IMR-90 (cell line): Measurements from ENCODE around the gene SLC35F3. TPM values are rescaled to one million over a fixed set of nuclear protein-coding genes. Genes with fewer than 3 reads are reported as not detected.

Experiments
- ATAC-seq: fragments of 200-7000 bp; cut with Tn5 transposase; 2 replicates; pipeline ENCODE4 v1.9.1; 2020; ENCODE audit warnings: low read depth, mild to moderate bottlenecking, moderate library complexity
- BruUV-seq: library from RNA; stranded (reverse); fragments of 400-500 nt; replicated peaks from 2 replicates; lab custom pipeline; 2021; lab: Mats Ljungman, UMichigan
- CTCF ChIA-PET: fragments of 300-600 bp; formaldehyde crosslinking; extraction: SDS; loops from one replicate; lab custom pipeline; 2021; ENCODE audit warnings: antibody characterized with exemption; lab: Yijun Ruan, JAX
- POLR2A ChIA-PET: fragments of 300-600 bp; sonication (Branson Sonifier 250); formaldehyde crosslinking; loops from one replicate; lab custom pipeline; 2022; ENCODE audit warnings: antibody characterized with exemption; ENCODE audit not compliant: unreplicated experiment; lab: Charles Lee
- DNase-seq: peaks from one replicate; pipeline ENCODE4 v3.0.0; 2013
- H2AFZ ChIP-seq: replicated peaks from 2 replicates; pipeline ENCODE3; 2013; ENCODE audit warnings: low read length, mild to moderate bottlenecking; ENCODE audit not compliant: poor library complexity
- H2AK5ac ChIP-seq: 2 replicates; pipeline ENCODE4 v1.6.1; 2013; ENCODE audit warnings: low read depth, low read length, inconsistent platforms
- H2AK9ac ChIP-seq: replicated peaks from 2 replicates; pipeline ENCODE3; 2013; ENCODE audit warnings: mild to moderate bottlenecking, low read depth, low read length, moderate library complexity; ENCODE audit not compliant: poor library complexity
- H2BK120ac ChIP-seq: 2 replicates; pipeline ENCODE4 v1.6.1; 2013; ENCODE audit warnings: low read depth, low read length, inconsistent platforms
- H2BK15ac ChIP-seq: 3 replicates; pipeline ENCODE4 v1.6.1; 2013; ENCODE audit warnings: low read depth, low read length, inconsistent platforms
- H2BK20ac ChIP-seq: 2 replicates; pipeline ENCODE4 v1.6.1; 2013; ENCODE audit warnings: low read depth, mild to moderate bottlenecking, inconsistent platforms, low read length, moderate library complexity
- H2BK5ac ChIP-seq: 2 replicates; pipeline ENCODE4 v1.6.1; 2013; ENCODE audit warnings: mild to moderate bottlenecking, low read depth, low read length, inconsistent platforms; ENCODE audit not compliant: poor library complexity, severe bottlenecking
- H3K14ac ChIP-seq: replicated peaks from 2 replicates; pipeline ENCODE4 v1.6.1; 2013; ENCODE audit warnings: low read depth, low read length, inconsistent platforms
- H3K18ac ChIP-seq: 2 replicates; pipeline ENCODE4 v1.6.1; 2013; ENCODE audit warnings: low read depth, low read length, control low read depth
- H3K23ac ChIP-seq: 2 replicates; pipeline ENCODE4 v1.6.1; 2013; ENCODE audit warnings: low read depth, low read length, inconsistent platforms
- H3K27ac ChIP-seq: 2 replicates; pipeline ENCODE4 v1.5.1; 2013; ENCODE audit warnings: mild to moderate bottlenecking, control low read depth, low read length; ENCODE audit not compliant: insufficient read depth
- H3K27me3 ChIP-seq: 2 replicates; pipeline ENCODE4 v1.6.1; 2013; ENCODE audit warnings: low read length; ENCODE audit not compliant: control insufficient read depth, insufficient read depth
- H3K36me3 ChIP-seq: 2 replicates; pipeline ENCODE4 v1.6.1; 2013; ENCODE audit warnings: low read length, mixed read lengths; ENCODE audit not compliant: control insufficient read depth, insufficient read depth
- H3K4ac ChIP-seq: 2 replicates; pipeline ENCODE4 v1.6.1; 2013; ENCODE audit warnings: low read depth, low read length, inconsistent platforms
- H3K4me1 ChIP-seq: 2 replicates; pipeline ENCODE4 v1.6.1; 2013; ENCODE audit warnings: low read length, mixed read lengths; ENCODE audit not compliant: control insufficient read depth, insufficient read depth
- H3K4me2 ChIP-seq: 2 replicates; pipeline ENCODE4 v1.6.1; 2013; ENCODE audit warnings: low read depth, mild to moderate bottlenecking, control low read depth, low read length, moderate library complexity
- H3K4me3 ChIP-seq: 2 replicates; pipeline ENCODE4 v1.5.1; 2013; ENCODE audit warnings: low read depth, mild to moderate bottlenecking, control low read depth, low read length, moderate library complexity; ENCODE audit not compliant: insufficient read depth
- H3K56ac ChIP-seq: 2 replicates; pipeline ENCODE4 v1.6.1; 2013; ENCODE audit warnings: low read length, inconsistent platforms; ENCODE audit not compliant: insufficient read depth; ENCODE audit errors: extremely low read depth
- H3K79me1 ChIP-seq, 2 experiments: 2 replicates each; pipeline ENCODE4 v1.6.1; 2013; ENCODE audit warnings: low read length in 2 of 2, inconsistent platforms in 1 of 2, low read depth in 1 of 2
- H3K9ac ChIP-seq: 2 replicates; pipeline ENCODE4 v1.6.1; 2013; ENCODE audit warnings: low read depth, low read length, control low read depth
- H3K9me1 ChIP-seq: 2 replicates; pipeline ENCODE4 v1.6.1; 2013; ENCODE audit warnings: low read length, inconsistent platforms; ENCODE audit not compliant: insufficient read depth
- H3K9me3 ChIP-seq: 2 replicates; pipeline ENCODE4 v1.6.1; 2013; ENCODE audit warnings: low read length; ENCODE audit not compliant: control insufficient read depth, insufficient read depth
- H4K20me1 ChIP-seq: 2 replicates; pipeline ENCODE4 v1.6.1; 2013; ENCODE audit warnings: low read length, inconsistent platforms; ENCODE audit not compliant: insufficient read depth
- H4K5ac ChIP-seq: 2 replicates; pipeline ENCODE4 v1.6.1; 2013; ENCODE audit warnings: mild to moderate bottlenecking, low read depth, low read length, control low read depth
- H4K8ac ChIP-seq, 2 experiments: 2 replicates each; pipeline ENCODE4 v1.6.1; 2013; ENCODE audit warnings: low read depth in 2 of 2, low read length in 2 of 2, control low read depth in 1 of 2, inconsistent platforms in 1 of 2
- H4K91ac ChIP-seq: 2 replicates; pipeline ENCODE4 v1.6.1; 2013; ENCODE audit warnings: low read depth, low read length, inconsistent platforms; ENCODE audit not compliant: insufficient read depth
- BHLHE40 ChIP-seq: fragments of 150-350 bp; IDR thresholded peaks from 2 replicates; pipeline ENCODE4 v1.6.1; 2016; ENCODE audit warnings: mild to moderate bottlenecking, low read depth, low read length
- MAZ ChIP-seq: IDR thresholded peaks from 2 replicates; pipeline ENCODE4 v1.6.1; 2012; ENCODE audit warnings: low read depth, mild to moderate bottlenecking, low read length, improper control_type of control experiment, moderate library complexity, borderline replicate concordance
- POLR2A ChIP-seq: IDR thresholded peaks from 2 replicates; pipeline ENCODE4 v1.6.1; 2012; ENCODE audit warnings: mild to moderate bottlenecking, low read depth, low read length
- SMC3 ChIP-seq: fragments of 150-350 bp; IDR thresholded peaks from 2 replicates; pipeline ENCODE4 v1.6.1; 2016; ENCODE audit warnings: low read depth, mild to moderate bottlenecking, antibody characterized with exemption, low read length, moderate library complexity
- WGBS, 2 experiments: methylation state at CpG; one replicate each; pipeline versions ENCODE4 v1.1.5 to v1.1.7; 2013; ENCODE audit warnings: missing lambda C conversion rate in 2 of 2; ENCODE audit not compliant: insufficient read length in 1 of 2; ENCODE audit errors: extremely low coverage in 2 of 2; 5-methylcytosine and 5-hydroxymethylcytosine counted together
- dilution Hi-C: fragments of 300-500 bp; cut with HindIII; formaldehyde crosslinking; loops from one replicate; pipeline ENCODE4 v1.14.3; 2018; ENCODE audit warnings: low sequenced_read_pairs; ENCODE audit not compliant: unreplicated experiment
- in situ Hi-C: fragments of 300-500 bp; cut with MboI; formaldehyde crosslinking; loops from 3 replicates; pipeline ENCODE4 v1.14.3; 2019; ENCODE audit warnings: low sequenced_read_pairs, inconsistent platforms, mixed read lengths
- intact Hi-C: fragments of 100-400 bp; cut with micrococcal nuclease; formaldehyde crosslinking; loops from 2 replicates; pipeline ENCODE4 v1.10.0; 2022
- polyA plus RNA-seq, 3 experiments: library from polyadenylated mRNA; depleted of rRNA; stranded (reverse); fragments of >200 nt; gene quantifications; 2 replicates each; pipeline ENCODE4 v1.2.3, GENCODE V29; 2012; ENCODE audit warnings: low replicate concordance in 1 of 3
- total RNA-seq: library from RNA; depleted of rRNA; stranded (reverse); fragments of >200 nt; gene quantifications from 2 replicates; pipeline ENCODE4 v1.2.3, GENCODE V29; 2012
- TF ChIP-seq, protein P1 (sequence below): fragments of 150-350 bp; IDR thresholded peaks from 2 replicates; pipeline ENCODE4 v1.6.1; 2017; ENCODE audit warnings: mild to moderate bottlenecking, antibody characterized with exemption, low read length, low read depth

The SLC35F3 gene
- total and polyA plus RNA-seq, 2 of the 4 experiments (the other 2 are of a cell fraction): under 0.01 to 0.17 TPM

DNA sequence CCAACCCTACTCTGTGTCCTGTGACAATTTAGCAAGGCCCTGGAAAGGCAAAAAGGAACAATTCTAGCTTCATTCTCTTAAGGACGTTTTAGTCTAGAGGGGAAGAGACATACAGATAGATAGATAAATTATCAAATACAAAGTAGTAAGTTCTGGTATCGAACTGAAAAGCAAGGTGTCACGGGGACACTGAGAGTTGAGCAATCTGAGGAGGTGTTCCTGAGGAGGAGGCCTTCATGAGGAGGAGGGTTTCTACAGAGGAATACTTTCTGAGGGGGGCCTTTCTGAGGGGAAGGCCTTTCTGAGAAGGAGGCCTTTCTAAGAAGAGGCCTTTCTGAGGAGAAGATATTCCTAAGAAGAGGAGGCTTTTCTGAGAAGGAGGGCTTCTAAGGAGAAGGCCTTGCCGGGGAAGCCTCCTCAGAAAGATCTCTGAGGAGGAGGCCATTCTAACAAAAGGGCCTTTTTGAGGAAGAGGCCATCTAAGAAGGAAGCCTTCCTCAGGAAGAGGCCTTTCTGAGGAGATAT is 312.9 kb downstream of the SLC35F3 start:
- H2AFZ ChIP-seq: no peak overlapping the region
- H3K27ac ChIP-seq: no peak overlapping the region
- no peak overlapping the region for H3K56ac ChIP-seq
- DNase-seq (no peak), ATAC-seq (no peak)
- no peak overlapping the region for H2BK5ac ChIP-seq
- no peak overlapping the region for H3K9ac ChIP-seq
- H3K79me1 ChIP-seq: no peaks in the 10 kb centered on the region
- no peak overlapping the region for H3K18ac ChIP-seq
- H3K4me3 ChIP-seq: no peak overlapping the region
- intact Hi-C loops: no loop called here
- peaks cover 8% of the 10 kb centered on the region for H3K27me3 ChIP-seq
- no peak overlapping the region for H2AK5ac ChIP-seq
- no peaks in the 10 kb centered on the region for H3K4me1 ChIP-seq
- H2AK9ac ChIP-seq: no peak overlapping the region
- no peaks in the 10 kb centered on the region for H3K9me1 ChIP-seq
- no peaks in the 10 kb centered on the region for H3K36me3 ChIP-seq
- in situ Hi-C loops: no loop called here
- H2BK20ac ChIP-seq: no peak overlapping the region
- H3K23ac ChIP-seq: no peak overlapping the region
- no peak overlapping the region for H4K8ac ChIP-seq
- no CpG with 5 or more reads among the region's 4 CpGs for whole genome bisulfite sequencing, 2 experiments
- H3K14ac ChIP-seq: no peak overlapping the region
- CTCF ChIA-PET: no interaction called here
- no peak overlapping the region for H4K91ac ChIP-seq
- no peak overlapping the region for H2BK120ac ChIP-seq
- H4K5ac ChIP-seq: no peak overlapping the region
- POLR2A ChIA-PET: no interaction called here
- H3K4me2 ChIP-seq: no peak overlapping the region
- H3K9me3 ChIP-seq: no peaks in the 10 kb centered on the region
- H4K20me1 ChIP-seq: no peaks in the 10 kb centered on the region
- TF ChIP-seq MAZ: no peak
- TF ChIP-seq, protein P1, sequence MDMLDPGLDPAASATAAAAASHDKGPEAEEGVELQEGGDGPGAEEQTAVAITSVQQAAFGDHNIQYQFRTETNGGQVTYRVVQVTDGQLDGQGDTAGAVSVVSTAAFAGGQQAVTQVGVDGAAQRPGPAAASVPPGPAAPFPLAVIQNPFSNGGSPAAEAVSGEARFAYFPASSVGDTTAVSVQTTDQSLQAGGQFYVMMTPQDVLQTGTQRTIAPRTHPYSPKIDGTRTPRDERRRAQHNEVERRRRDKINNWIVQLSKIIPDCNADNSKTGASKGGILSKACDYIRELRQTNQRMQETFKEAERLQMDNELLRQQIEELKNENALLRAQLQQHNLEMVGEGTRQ: no peak
- TF ChIP-seq POLR2A: no peak
- no peak for TF ChIP-seq BHLHE40
- no peak for TF ChIP-seq SMC3
- H2BK15ac ChIP-seq: no peak overlapping the region
- no TSS peak for BruUV-seq
- dilution Hi-C loops: no loop called here
- no peak overlapping the region for H3K4ac ChIP-seq
